ENCODE results near the gene HEG1. TPM values are rescaled to one million over a fixed set of nuclear protein-coding genes. Genes with fewer than 3 reads are reported as not detected.

HEG1 gene
- total RNA-seq, 2 experiments from 2014 or later: 31.2 to 32.6 TPM

DNA sequence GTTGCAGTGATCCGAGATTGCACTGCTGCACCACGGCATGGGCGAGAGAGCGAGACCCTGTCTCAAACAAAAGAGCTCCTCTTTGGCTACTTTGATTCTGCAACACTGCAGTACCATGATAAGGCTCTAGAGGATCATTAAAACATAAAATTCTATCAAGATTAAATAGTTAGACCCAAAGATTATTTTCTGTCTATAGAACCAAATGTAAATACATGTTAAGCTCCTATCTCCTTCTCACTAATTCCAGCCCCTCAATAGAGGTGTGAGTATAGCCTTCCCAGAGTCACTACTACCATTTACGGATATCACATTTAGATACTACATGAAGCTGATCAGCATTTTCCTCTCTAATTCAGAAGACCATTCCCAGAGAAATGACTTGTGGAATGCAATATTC, 116.9 kb downstream of the HEG1 start:
- POLR2A ChIA-PET: no interaction called here
- no peak for DNase-seq
- H3K9me3 Mint-ChIP-seq: no peaks in the 10 kb centered on the region
- CTCF ChIA-PET: no interaction called here
- TF ChIP-seq, protein P1, sequence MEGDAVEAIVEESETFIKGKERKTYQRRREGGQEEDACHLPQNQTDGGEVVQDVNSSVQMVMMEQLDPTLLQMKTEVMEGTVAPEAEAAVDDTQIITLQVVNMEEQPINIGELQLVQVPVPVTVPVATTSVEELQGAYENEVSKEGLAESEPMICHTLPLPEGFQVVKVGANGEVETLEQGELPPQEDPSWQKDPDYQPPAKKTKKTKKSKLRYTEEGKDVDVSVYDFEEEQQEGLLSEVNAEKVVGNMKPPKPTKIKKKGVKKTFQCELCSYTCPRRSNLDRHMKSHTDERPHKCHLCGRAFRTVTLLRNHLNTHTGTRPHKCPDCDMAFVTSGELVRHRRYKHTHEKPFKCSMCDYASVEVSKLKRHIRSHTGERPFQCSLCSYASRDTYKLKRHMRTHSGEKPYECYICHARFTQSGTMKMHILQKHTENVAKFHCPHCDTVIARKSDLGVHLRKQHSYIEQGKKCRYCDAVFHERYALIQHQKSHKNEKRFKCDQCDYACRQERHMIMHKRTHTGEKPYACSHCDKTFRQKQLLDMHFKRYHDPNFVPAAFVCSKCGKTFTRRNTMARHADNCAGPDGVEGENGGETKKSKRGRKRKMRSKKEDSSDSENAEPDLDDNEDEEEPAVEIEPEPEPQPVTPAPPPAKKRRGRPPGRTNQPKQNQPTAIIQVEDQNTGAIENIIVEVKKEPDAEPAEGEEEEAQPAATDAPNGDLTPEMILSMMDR (IDR thresholded peaks at IDR 0.05): no peak
- no peaks in the 10 kb centered on the region for H3K36me3 Mint-ChIP-seq (ENCODE audit: low read depth)
- H3K4me1 Mint-ChIP-seq (ENCODE audit: low read depth): no peaks in the 10 kb centered on the region
- intact Hi-C loops (cut with DNase I, micrococcal nuclease): no loop called here
- Histone ChIP-seq H3K27ac (ENCODE audit: low read depth in 1 of 2, low read length in 2 of 2) (no peak overlapping the region), H3K4me3 (ENCODE audit: low read length) (no peak overlapping the region), H3K4me1 (ENCODE audit: insufficient read depth, low read length) (no peaks in the 10 kb centered on the region), H3K36me3 (ENCODE audit: insufficient read depth, low read length) (no peaks in the 10 kb centered on the region), H3K9me3 (ENCODE audit: control insufficient read depth in 1 of 2, insufficient read depth in 1 of 2, low read length in 2 of 2) (no peaks in the 10 kb centered on the region), H3K27me3 (ENCODE audit: control insufficient read depth in 1 of 2, insufficient read depth in 2 of 2, low read length in 2 of 2) (no peaks in the 10 kb centered on the region)
- ATAC-seq (ENCODE audit: poor library complexity): no peak
- H3K27me3 Mint-ChIP-seq: peaks cover 20% of the 10 kb centered on the region
- H3K4me3 Mint-ChIP-seq: no peak overlapping the region
- no peak overlapping the region for H3K27ac Mint-ChIP-seq

DNA sequence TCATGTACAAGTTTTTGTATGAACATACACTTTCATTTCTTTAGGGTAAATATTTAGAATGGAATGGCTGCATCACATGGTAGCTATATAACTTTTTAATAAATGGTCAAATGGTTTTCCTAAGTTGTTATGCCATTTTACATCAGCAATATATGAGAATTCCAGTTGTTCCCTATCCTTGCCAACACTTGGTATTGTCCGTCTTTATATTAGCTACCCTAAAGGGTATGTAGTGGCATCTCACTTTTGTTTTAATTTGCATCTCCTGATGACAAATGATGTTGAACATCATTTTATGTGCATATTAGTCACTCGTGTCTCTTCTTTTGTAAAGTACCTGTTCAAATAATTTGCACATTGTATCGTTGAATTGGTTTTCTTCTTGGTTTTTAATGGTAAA, 118.7 kb downstream of the HEG1 start:
- TF ChIP-seq, protein P1 (IDR thresholded peaks at IDR 0.05): no peak
- Mint-ChIP-seq H3K9me3 (no peaks in the 10 kb centered on the region), H3K27ac (no peak overlapping the region), H3K36me3 (ENCODE audit: low read depth) (no peaks in the 10 kb centered on the region), H3K27me3 (peaks cover 20% of the 10 kb centered on the region), H3K4me1 (ENCODE audit: low read depth) (no peaks in the 10 kb centered on the region), H3K4me3 (no peak overlapping the region)
- intact Hi-C loops (cut with DNase I, micrococcal nuclease): no loop called here
- ATAC-seq (ENCODE audit: poor library complexity): no peak
- no peaks in the 10 kb centered on the region for H3K9me3 ChIP-seq (ENCODE audit: control insufficient read depth in 1 of 2, insufficient read depth in 1 of 2, low read length in 2 of 2)
- no peaks in the 10 kb centered on the region for H3K36me3 ChIP-seq (ENCODE audit: insufficient read depth, low read length)
- DNase-seq: no peak
- H3K4me3 ChIP-seq (ENCODE audit: low read length): no peak overlapping the region
- no peaks in the 10 kb centered on the region for H3K27me3 ChIP-seq (ENCODE audit: control insufficient read depth in 1 of 2, insufficient read depth in 2 of 2, low read length in 2 of 2)
- no peaks in the 10 kb centered on the region for H3K4me1 ChIP-seq (ENCODE audit: insufficient read depth, low read length)
- H3K27ac ChIP-seq (ENCODE audit: low read depth in 1 of 2, low read length in 2 of 2): no peak overlapping the region
- POLR2A ChIA-PET: no interaction called here
- CTCF ChIA-PET: no interaction called here

DNA sequence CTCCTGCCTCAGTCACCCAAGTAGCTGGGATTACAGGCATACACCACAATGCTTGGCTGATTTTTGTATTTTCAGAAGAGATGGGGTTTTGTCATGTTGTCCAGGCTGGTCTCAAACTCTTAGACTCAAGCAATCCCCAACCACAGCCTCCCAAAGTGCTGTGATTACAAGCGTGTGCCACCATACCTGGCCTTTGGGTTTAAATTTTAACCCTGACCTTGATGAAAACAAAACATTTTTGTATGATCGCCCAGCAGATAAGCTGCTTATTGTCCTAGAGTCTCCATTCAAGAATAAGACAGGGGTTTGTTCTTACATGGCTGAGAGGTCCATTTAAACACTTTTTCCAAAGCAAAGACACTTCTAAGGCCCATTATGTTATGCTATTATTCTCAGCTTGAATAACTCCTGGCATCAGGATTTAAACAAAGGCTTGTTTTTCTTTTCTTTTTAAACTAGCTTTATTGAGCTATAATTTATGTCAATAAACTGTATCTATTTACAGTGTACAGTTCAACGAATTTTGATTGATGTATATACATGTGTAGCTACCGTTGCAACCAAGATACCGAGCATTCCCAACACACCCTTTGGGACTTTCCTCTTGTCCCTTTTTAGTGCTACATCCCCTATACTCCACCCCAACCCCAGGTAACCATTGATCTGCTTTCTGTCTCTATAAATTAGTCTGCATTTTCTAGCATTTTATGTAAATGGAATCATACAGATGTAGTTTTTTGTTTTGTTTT, 119.8 kb downstream of the HEG1 start:
- no peak for ATAC-seq (ENCODE audit: poor library complexity)
- CTCF ChIA-PET: no interaction called here
- H3K4me1 Mint-ChIP-seq (ENCODE audit: low read depth): no peaks in the 10 kb centered on the region

More for the DNA sequence above, 119.8 kb downstream of the HEG1 start:
- TF ChIP-seq, protein P1 (IDR thresholded peaks at IDR 0.05): no peak
- DNase-seq: no peak
- Histone ChIP-seq H3K4me3 (ENCODE audit: low read length) (no peak overlapping the region), H3K9me3 (ENCODE audit: control insufficient read depth in 1 of 2, insufficient read depth in 1 of 2, low read length in 2 of 2) (no peaks in the 10 kb centered on the region), H3K4me1 (ENCODE audit: insufficient read depth, low read length) (no peaks in the 10 kb centered on the region), H3K36me3 (ENCODE audit: insufficient read depth, low read length) (no peaks in the 10 kb centered on the region), H3K27me3 (ENCODE audit: control insufficient read depth in 1 of 2, insufficient read depth in 2 of 2, low read length in 2 of 2) (no peaks in the 10 kb centered on the region), H3K27ac (ENCODE audit: low read depth in 1 of 2, low read length in 2 of 2) (no peak overlapping the region)
- POLR2A ChIA-PET: no interaction called here
- Mint-ChIP-seq H3K4me3 (no peak overlapping the region), H3K27ac (no peak overlapping the region), H3K9me3 (no peaks in the 10 kb centered on the region), H3K36me3 (ENCODE audit: low read depth) (no peaks in the 10 kb centered on the region), H3K27me3 (peaks cover 20% of the 10 kb centered on the region)
- intact Hi-C loops (cut with DNase I, micrococcal nuclease): no loop called here

All from CD4-positive, alpha-beta T cell (primary cell).